ENCODE results near the gene KCNH1. TPM values are rescaled to one million over a fixed set of nuclear protein-coding genes. Genes with fewer than 3 reads are reported as not detected.
A peak's percentile ranks its signal among the peaks of the same experiment; 100 is the strongest.

Gene KCNH1
- total and polyA plus RNA-seq, 10 of the 15 experiments (the other 5 are each of a cell fraction or from before 2014, with no cell fraction given): 0.02 to 0.04 (median 0.04) TPM; not detected in 7

- Histone ChIP-seq H3K9ac (ENCODE audit: control insufficient read depth, insufficient read depth, low read length) (no peak overlapping the region), H2AFZ (ENCODE audit: control insufficient read depth, low read depth, low read length) (no peak overlapping the region), H4K20me1 (ENCODE audit: control insufficient read depth, insufficient read depth) (no peaks in the 10 kb centered on the region), H3K27me3 (replicated peaks in 1 of 2; ENCODE audit: control insufficient read depth in 2 of 2, insufficient read depth in 2 of 2, low read length in 1 of 2) (no peaks in the 10 kb centered on the region; a peak in 1 of 4 replicates), H3K4me1 (ENCODE audit: control insufficient read depth, insufficient read depth, low read length) (no peaks in the 10 kb centered on the region), H3K9me3 (replicated peaks; ENCODE audit: control insufficient read depth, insufficient read depth, low read length) (no peaks in the 10 kb centered on the region), H3K36me3 (ENCODE audit: control insufficient read depth in 2 of 2, insufficient read depth in 2 of 2, low read length in 1 of 2) (no peaks in the 10 kb centered on the region), H3K27ac (ENCODE audit: control insufficient read depth, insufficient read depth) (no peak overlapping the region), H3K4me3 (no peak overlapping the region), H3K79me2 (ENCODE audit: control insufficient read depth, insufficient read depth, low read length) (no peaks in the 10 kb centered on the region), H3K4me2 (ENCODE audit: control insufficient read depth, insufficient read depth) (no peak overlapping the region)
- CTCF ChIA-PET: no interaction called here
- in situ Hi-C loops (cut with MboI) (loop anchor here (25.0 kb wide), 1 partner anchor 349 kb away; no protein-coding TSS in a partner anchor), intact Hi-C loops (cut with micrococcal nuclease; ENCODE audit: unreplicated experiment) (no loop called here)
- no TSS peak for BruUV-seq (replicated peaks)
- no peak for DNase-seq (ENCODE audit: low read depth, low spot score)
- RAD21 ChIA-PET (ENCODE audit: unreplicated experiment): no interaction called here
- POLR2A ChIA-PET: interaction anchor here (0.6 kb wide), 1 partner anchor 16 kb away, joined by 3 read pairs; no protein-coding TSS in a partner anchor
- SMC1A ChIA-PET (ENCODE audit: uncharacterized antibody, unreplicated experiment): interaction anchor here (0.6 kb wide), 1 partner anchor 761 kb away, joined by 3 read pairs; no protein-coding TSS in a partner anchor
- WGBS (ENCODE audit: insufficient coverage, insufficient replicate concordance, low lambda C conversion rate, missing lambda C conversion rate): 8% methylated on average over 4 of the region's 4 CpGs
- no peak for ATAC-seq
- TF ChIP-seq PML (IDR thresholded peaks at IDR 0.05; ENCODE audit: low read length): no peak
- no peak for TF ChIP-seq IRF4 (IDR thresholded peaks at IDR 0.05; ENCODE audit: low read depth, low read length)
- TF ChIP-seq SUZ12 (IDR thresholded peaks at IDR 0.05; ENCODE audit: unreplicated experiment): no peak
- no peak for TF ChIP-seq ZNF622 (IDR thresholded peaks at IDR 0.05)
- no peak for TF ChIP-seq NR2F1 (conservative IDR thresholded peaks at IDR 0.05)
- TF ChIP-seq PAX8 (IDR thresholded peaks at IDR 0.05): no peak
- no peak for TF ChIP-seq ATF7 (IDR thresholded peaks at IDR 0.05; ENCODE audit: low read depth)
- no peak for TF ChIP-seq IKZF2 (IDR thresholded peaks at IDR 0.05)
- TF ChIP-seq BCLAF1 (IDR thresholded peaks at IDR 0.05): no peak
- no peak for TF ChIP-seq EED (IDR thresholded peaks at IDR 0.05; ENCODE audit: low read depth)
- no peak for TF ChIP-seq STAT3 (IDR thresholded peaks at IDR 0.05; ENCODE audit: low read depth, low read length)
- TF ChIP-seq SMC3 (IDR thresholded peaks at IDR 0.05; ENCODE audit: borderline replicate concordance, low read length): no peak
- TF ChIP-seq IKZF1 (conservative IDR thresholded peaks at IDR 0.05): no peak
- no peak for TF ChIP-seq FOXM1 (IDR thresholded peaks at IDR 0.05; ENCODE audit: low read depth, low read length)
- peak; percentile 69 for FAIRE-seq
These were observed 198.0 kb downstream of the KCNH1 start for GRCh38 chr1:210935905-210936304.

Measured in GM12878 (cell line).